ENCODE results near the gene JAKMIP2.

GRCh38 chr5:147701468-147701867 is 81.1 kb downstream of the JAKMIP2 start:
- TF ChIP-seq FOXP1 (CRISPR knock-in tag; IDR thresholded peaks at IDR 0.05; ENCODE audit: borderline replicate concordance) = no peak
- TF ChIP-seq, protein P1, sequence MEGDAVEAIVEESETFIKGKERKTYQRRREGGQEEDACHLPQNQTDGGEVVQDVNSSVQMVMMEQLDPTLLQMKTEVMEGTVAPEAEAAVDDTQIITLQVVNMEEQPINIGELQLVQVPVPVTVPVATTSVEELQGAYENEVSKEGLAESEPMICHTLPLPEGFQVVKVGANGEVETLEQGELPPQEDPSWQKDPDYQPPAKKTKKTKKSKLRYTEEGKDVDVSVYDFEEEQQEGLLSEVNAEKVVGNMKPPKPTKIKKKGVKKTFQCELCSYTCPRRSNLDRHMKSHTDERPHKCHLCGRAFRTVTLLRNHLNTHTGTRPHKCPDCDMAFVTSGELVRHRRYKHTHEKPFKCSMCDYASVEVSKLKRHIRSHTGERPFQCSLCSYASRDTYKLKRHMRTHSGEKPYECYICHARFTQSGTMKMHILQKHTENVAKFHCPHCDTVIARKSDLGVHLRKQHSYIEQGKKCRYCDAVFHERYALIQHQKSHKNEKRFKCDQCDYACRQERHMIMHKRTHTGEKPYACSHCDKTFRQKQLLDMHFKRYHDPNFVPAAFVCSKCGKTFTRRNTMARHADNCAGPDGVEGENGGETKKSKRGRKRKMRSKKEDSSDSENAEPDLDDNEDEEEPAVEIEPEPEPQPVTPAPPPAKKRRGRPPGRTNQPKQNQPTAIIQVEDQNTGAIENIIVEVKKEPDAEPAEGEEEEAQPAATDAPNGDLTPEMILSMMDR (IDR thresholded peaks at IDR 0.05) = no peak
- TF ChIP-seq, protein P2, sequence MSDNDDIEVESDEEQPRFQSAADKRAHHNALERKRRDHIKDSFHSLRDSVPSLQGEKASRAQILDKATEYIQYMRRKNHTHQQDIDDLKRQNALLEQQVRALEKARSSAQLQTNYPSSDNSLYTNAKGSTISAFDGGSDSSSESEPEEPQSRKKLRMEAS (CRISPR knock-in tag; IDR thresholded peaks at IDR 0.05) = no peak
- TF ChIP-seq ATF3 (CRISPR knock-in tag; conservative IDR thresholded peaks at IDR 0.05) = no peak
- no peak for TF ChIP-seq PRDM15 (CRISPR knock-in tag; IDR thresholded peaks at IDR 0.05)
- no peak for TF ChIP-seq ZNF138 (CRISPR knock-in tag; conservative IDR thresholded peaks at IDR 0.05)
- TF ChIP-seq ZBTB43 (CRISPR knock-in tag; IDR thresholded peaks at IDR 0.05) = no peak
- TF ChIP-seq FOXK1 (CRISPR knock-in tag; IDR thresholded peaks at IDR 0.05) = no peak
- TF ChIP-seq, protein P3, sequence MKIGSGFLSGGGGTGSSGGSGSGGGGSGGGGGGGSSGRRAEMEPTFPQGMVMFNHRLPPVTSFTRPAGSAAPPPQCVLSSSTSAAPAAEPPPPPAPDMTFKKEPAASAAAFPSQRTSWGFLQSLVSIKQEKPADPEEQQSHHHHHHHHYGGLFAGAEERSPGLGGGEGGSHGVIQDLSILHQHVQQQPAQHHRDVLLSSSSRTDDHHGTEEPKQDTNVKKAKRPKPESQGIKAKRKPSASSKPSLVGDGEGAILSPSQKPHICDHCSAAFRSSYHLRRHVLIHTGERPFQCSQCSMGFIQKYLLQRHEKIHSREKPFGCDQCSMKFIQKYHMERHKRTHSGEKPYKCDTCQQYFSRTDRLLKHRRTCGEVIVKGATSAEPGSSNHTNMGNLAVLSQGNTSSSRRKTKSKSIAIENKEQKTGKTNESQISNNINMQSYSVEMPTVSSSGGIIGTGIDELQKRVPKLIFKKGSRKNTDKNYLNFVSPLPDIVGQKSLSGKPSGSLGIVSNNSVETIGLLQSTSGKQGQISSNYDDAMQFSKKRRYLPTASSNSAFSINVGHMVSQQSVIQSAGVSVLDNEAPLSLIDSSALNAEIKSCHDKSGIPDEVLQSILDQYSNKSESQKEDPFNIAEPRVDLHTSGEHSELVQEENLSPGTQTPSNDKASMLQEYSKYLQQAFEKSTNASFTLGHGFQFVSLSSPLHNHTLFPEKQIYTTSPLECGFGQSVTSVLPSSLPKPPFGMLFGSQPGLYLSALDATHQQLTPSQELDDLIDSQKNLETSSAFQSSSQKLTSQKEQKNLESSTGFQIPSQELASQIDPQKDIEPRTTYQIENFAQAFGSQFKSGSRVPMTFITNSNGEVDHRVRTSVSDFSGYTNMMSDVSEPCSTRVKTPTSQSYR (CRISPR knock-in tag; IDR thresholded peaks at IDR 0.05) = no peak
- TF ChIP-seq ZNF671 (CRISPR knock-in tag; IDR thresholded peaks at IDR 0.05) = no peak
- no peak for TF ChIP-seq EMX1 (CRISPR knock-in tag; IDR thresholded peaks at IDR 0.05)
- TF ChIP-seq NFYB (CRISPR knock-in tag; conservative IDR thresholded peaks at IDR 0.05; ENCODE audit: low read depth) = no peak
- no peak for TF ChIP-seq OVOL2 (CRISPR knock-in tag; IDR thresholded peaks at IDR 0.05; ENCODE audit: borderline replicate concordance)
- no peak for TF ChIP-seq TEAD4 (CRISPR knock-in tag; IDR thresholded peaks at IDR 0.05)
